Epithelial cell of esophagus (primary cell): Measurements from ENCODE around the gene L2HGDH.

ENCODE experiments used
- DNase-seq: peaks from one replicate; pipeline ENCODE4 v3.0.0; 2010; ENCODE audit warnings: low read depth
- H3K4me3 ChIP-seq: 2 replicates; pipeline ENCODE4 v1.5.1; 2011; ENCODE audit warnings: mild to moderate bottlenecking, low read length, control low read depth
- TF ChIP-seq, protein P1 (sequence below): IDR thresholded peaks from 2 replicates; pipeline ENCODE4 v1.5.1; 2011; ENCODE audit warnings: low read depth, mild to moderate bottlenecking, low read length, control low read depth, inconsistent platforms; ENCODE audit not compliant: insufficient read depth; ENCODE audit errors: missing control alignments

Gene L2HGDH

DNA sequence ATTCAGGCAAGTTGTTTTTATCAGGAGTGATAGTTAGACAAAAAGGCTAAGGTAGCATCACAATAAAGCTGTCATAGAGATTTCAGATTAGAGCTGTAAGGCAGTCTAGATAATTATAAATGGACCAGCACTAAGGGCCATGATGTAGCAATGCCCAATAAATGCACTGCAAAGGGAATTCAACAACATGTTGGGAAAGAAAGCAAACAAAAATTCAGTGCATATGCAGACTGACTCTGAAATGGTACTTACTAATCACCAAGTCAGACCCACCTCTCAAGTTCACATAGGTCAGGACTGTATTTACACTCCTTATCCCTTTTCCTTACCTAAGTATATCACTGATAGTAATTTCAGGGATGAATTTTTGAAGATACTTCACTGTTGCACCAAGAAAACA is 47.0 kb downstream of the L2HGDH start:
- DNase-seq, result no peak
- H3K4me3 ChIP-seq, result no peak overlapping the region
- TF ChIP-seq, protein P1, sequence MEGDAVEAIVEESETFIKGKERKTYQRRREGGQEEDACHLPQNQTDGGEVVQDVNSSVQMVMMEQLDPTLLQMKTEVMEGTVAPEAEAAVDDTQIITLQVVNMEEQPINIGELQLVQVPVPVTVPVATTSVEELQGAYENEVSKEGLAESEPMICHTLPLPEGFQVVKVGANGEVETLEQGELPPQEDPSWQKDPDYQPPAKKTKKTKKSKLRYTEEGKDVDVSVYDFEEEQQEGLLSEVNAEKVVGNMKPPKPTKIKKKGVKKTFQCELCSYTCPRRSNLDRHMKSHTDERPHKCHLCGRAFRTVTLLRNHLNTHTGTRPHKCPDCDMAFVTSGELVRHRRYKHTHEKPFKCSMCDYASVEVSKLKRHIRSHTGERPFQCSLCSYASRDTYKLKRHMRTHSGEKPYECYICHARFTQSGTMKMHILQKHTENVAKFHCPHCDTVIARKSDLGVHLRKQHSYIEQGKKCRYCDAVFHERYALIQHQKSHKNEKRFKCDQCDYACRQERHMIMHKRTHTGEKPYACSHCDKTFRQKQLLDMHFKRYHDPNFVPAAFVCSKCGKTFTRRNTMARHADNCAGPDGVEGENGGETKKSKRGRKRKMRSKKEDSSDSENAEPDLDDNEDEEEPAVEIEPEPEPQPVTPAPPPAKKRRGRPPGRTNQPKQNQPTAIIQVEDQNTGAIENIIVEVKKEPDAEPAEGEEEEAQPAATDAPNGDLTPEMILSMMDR, result no peak

DNA sequence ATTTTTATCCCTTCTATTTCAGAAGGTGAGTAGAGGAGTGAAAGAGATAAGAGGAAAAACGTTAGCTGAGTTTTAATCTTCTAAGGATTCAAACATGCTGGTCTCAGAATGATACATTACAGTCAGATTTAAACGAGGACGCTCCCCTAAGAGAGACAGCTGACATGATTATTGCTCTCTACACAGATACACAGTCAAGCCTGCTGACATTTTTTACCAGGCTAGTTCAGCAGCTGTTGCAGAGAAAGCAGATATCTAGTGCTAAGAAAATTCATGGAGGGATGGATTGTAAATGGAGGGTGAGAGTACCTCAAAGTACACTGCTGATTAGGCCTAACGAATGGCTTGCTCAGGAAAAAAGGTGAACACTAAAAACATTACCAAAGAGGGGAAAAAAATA is 48.7 kb downstream of the L2HGDH start:
- TF ChIP-seq, protein P1, result no peak
- DNase-seq, result no peak
- no peak overlapping the region for H3K4me3 ChIP-seq

DNA sequence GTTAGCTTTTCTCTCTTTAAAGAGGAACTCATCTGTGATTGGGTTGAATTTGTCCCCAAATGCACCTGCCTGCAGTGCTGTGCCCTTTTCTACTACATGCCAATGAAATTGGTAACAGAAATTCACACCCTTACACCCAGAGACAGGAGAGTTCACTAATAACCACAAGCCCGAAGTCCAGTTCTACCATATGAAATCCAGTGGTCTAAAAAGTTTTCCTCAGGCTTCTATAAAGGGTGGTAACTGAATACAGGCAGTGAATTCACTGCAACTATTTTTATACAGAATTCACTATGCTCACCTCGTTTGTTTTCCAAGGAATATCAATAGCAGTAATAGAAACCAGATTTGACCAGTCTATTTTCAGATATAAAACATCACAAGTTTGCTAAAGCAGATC is 49.2 kb downstream of the L2HGDH start:
- DNase-seq, result no peak
- TF ChIP-seq, protein P1, result no peak
- H3K4me3 ChIP-seq, result no peak overlapping the region

DNA sequence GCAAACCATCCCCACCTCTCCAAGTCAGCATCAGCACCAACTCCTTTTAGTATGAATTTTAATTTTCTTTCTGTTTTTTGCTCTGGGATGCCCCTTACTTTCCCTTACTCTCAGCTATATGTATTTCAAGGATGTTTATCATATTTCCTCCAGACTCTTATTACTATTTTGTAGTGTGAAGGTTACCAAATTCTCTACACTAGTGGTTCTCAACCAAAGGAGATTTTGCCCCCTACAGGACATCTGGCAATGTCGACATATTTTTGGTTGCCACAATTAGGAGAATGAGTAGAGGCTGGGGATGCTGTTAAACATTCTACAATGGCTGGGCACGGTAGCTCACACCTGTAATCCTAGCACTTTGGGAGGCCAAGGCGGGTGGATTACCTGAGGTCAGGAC is 51.5 kb downstream of the L2HGDH start:
- TF ChIP-seq, protein P1, result peak; percentile 41
- peak; percentile 36 for DNase-seq
- no peak overlapping the region for H3K4me3 ChIP-seq

- no peak overlapping the region for H3K4me3 ChIP-seq
- DNase-seq, result no peak
- TF ChIP-seq, protein P1, result no peak
Measured at GRCh38 chr14:50260072-50260471, 52.0 kb downstream of the L2HGDH start.

DNA sequence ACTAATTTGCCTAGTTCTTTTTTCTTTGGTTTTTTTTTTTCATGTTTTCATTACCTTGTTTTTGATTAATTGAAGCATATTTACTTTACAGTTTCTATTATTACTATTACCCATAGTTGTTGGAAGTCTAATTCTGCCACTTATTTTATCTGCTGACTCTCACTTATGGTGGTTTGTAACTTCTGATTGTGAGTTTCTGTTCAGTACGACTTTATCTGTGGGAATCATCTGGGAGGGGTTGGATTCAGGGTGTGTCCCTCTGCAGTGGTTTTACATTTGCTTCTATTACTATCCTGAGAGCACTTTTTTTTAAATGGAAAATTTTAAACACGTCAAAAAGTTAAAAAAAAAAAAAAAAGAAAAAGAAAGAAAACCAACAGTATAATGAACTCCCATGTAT is 54.3 kb downstream of the L2HGDH start:
- no peak overlapping the region for H3K4me3 ChIP-seq
- TF ChIP-seq, protein P1, result no peak
- no peak for DNase-seq

DNA sequence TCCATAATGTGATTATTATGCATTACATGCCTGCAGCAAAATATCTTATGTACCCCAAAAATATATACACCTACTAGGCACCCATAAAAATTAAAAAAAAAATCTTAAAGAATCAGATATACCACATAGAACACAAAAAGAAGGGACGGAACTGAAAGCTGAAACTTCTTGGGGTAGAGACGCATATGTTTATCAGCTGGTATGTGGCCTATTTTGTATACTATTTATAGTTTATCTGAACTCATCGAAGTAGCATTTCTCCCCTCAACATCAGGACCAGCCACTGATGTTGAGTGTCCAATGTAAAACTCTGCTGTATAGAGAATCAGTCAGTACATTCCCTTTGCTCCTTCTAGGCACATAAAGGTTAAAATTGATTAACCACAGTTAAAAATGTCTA is 57.8 kb downstream of the L2HGDH start:
- TF ChIP-seq, protein P1, result no peak
- H3K4me3 ChIP-seq, result no peak overlapping the region

More for the DNA sequence above, 57.8 kb downstream of the L2HGDH start:
- DNase-seq, result no peak
